Measurements from ENCODE around the gene PRR15L.

PRR15L gene

GRCh38 chr17:48001197-48001596 is 43.5 kb upstream of the PRR15L start:
- DNase-seq (ENCODE audit: low read depth) = no peak
- TF ChIP-seq CTCF (IDR thresholded peaks at IDR 0.05; ENCODE audit: low read length, missing control alignments) = no peak
- no peak overlapping the region for H3K4me3 ChIP-seq (replicated peaks; ENCODE audit: low read depth, low read length)

GRCh38 chr17:47999582-47999981 is 41.9 kb upstream of the PRR15L start:
- DNase-seq (ENCODE audit: low read depth) = no peak
- no peak overlapping the region for H3K4me3 ChIP-seq (replicated peaks; ENCODE audit: low read depth, low read length)
- TF ChIP-seq CTCF (IDR thresholded peaks at IDR 0.05; ENCODE audit: low read length, missing control alignments) = no peak

GRCh38 chr17:47998044-47998443 is 40.4 kb upstream of the PRR15L start:
- DNase-seq (ENCODE audit: low read depth) = no peak

GRCh38 chr17:47997586-47997985 is 39.9 kb upstream of the PRR15L start:
- no peak for TF ChIP-seq CTCF (IDR thresholded peaks at IDR 0.05; ENCODE audit: low read length, missing control alignments)
- H3K4me3 ChIP-seq (replicated peaks; ENCODE audit: low read depth, low read length) = no peak overlapping the region
- DNase-seq (ENCODE audit: low read depth) = no peak

More at GRCh38 chr17:47998044-47998443, 40.4 kb upstream of the PRR15L start:
- no peak for TF ChIP-seq CTCF (IDR thresholded peaks at IDR 0.05; ENCODE audit: low read length, missing control alignments)
- no peak overlapping the region for H3K4me3 ChIP-seq (replicated peaks; ENCODE audit: low read depth, low read length)

GRCh38 chr17:47996201-47996600 is 38.5 kb upstream of the PRR15L start:
- DNase-seq (ENCODE audit: low read depth) = no peak
- no peak overlapping the region for H3K4me3 ChIP-seq (replicated peaks; ENCODE audit: low read depth, low read length)
- TF ChIP-seq CTCF (IDR thresholded peaks at IDR 0.05; ENCODE audit: low read length, missing control alignments) = no peak

- no peak for DNase-seq (ENCODE audit: low read depth)
- no peak for TF ChIP-seq CTCF (IDR thresholded peaks at IDR 0.05; ENCODE audit: low read length, missing control alignments)
- no peak overlapping the region for H3K4me3 ChIP-seq (replicated peaks; ENCODE audit: low read depth, low read length)
Measured at GRCh38 chr17:47995241-47995935, 37.7 kb upstream of the PRR15L start.

GRCh38 chr17:47994724-47995123 is 37.0 kb upstream of the PRR15L start:
- no peak for DNase-seq (ENCODE audit: low read depth)
- H3K4me3 ChIP-seq (replicated peaks; ENCODE audit: low read depth, low read length) = no peak overlapping the region
- TF ChIP-seq CTCF (IDR thresholded peaks at IDR 0.05; ENCODE audit: low read length, missing control alignments) = no peak

Measured in fibroblast of pulmonary artery (primary cell).